DOHH2 (cell line): Measurements from ENCODE around the gene CNTNAP5.

Source experiments
- H3F3A ChIP-seq: fragments of 200-600 bp; sonication (generic), shearing (Covaris generic); 2 replicates; pipeline ENCODE4 v1.6.0; 2016; ENCODE audit warnings: antibody characterized with exemption, mild to moderate bottlenecking; ENCODE audit not compliant: control insufficient read depth, insufficient read depth
- H3K27ac ChIP-seq: fragments of 200-600 bp; sonication (generic); 2 replicates; pipeline ENCODE4 v1.5.1; 2014; ENCODE audit warnings: low read depth, mild to moderate bottlenecking, low read length, moderate library complexity
- H3K27me3 ChIP-seq: fragments of 200-600 bp; sonication (generic); 2 replicates; pipeline ENCODE4 v1.6.1; 2014; ENCODE audit warnings: mild to moderate bottlenecking, low read length, mixed read lengths; ENCODE audit not compliant: control insufficient read depth
- H3K36me3 ChIP-seq: fragments of 200-600 bp; sonication (generic); 2 replicates; pipeline ENCODE4 v1.6.1; 2014; ENCODE audit warnings: mild to moderate bottlenecking, low read length, moderate library complexity, mixed read lengths; ENCODE audit not compliant: control insufficient read depth
- H3K4me1 ChIP-seq: fragments of 200-600 bp; sonication (generic); 2 replicates; pipeline ENCODE4 v1.6.1; 2014; ENCODE audit warnings: mild to moderate bottlenecking, low read length, mixed read lengths; ENCODE audit not compliant: control insufficient read depth
- H3K4me2 ChIP-seq: fragments of 200-600 bp; sonication (generic); 2 replicates; pipeline ENCODE4 v1.6.0; 2014; ENCODE audit warnings: mild to moderate bottlenecking, low read length, moderate library complexity
- H3K4me3 ChIP-seq: fragments of 200-600 bp; sonication (generic); 2 replicates; pipeline ENCODE4 v1.5.1; 2014; ENCODE audit warnings: mild to moderate bottlenecking, low read length, mixed read lengths
- H3K79me2 ChIP-seq: fragments of 200-600 bp; sonication (generic); 2 replicates; pipeline ENCODE4 v1.6.1; 2014; ENCODE audit warnings: mild to moderate bottlenecking, low read length, mixed read lengths; ENCODE audit not compliant: control insufficient read depth
- H3K9me2 ChIP-seq: fragments of 200-600 bp; sonication (generic); replicated peaks from 2 replicates; pipeline ENCODE4 v1.6.1; 2014; ENCODE audit warnings: mild to moderate bottlenecking, low read length, mixed read lengths; ENCODE audit not compliant: control insufficient read depth
- H3K9me3 ChIP-seq: fragments of 200-600 bp; sonication (generic); 2 replicates; pipeline ENCODE4 v1.6.1; 2014; ENCODE audit warnings: antibody characterized with exemption, low read length, mixed read lengths; ENCODE audit not compliant: control insufficient read depth, insufficient read depth
- H4K20me1 ChIP-seq: fragments of 200-600 bp; sonication (generic); 2 replicates; pipeline ENCODE4 v1.6.0; 2014; ENCODE audit warnings: low read depth, mild to moderate bottlenecking, antibody characterized with exemption, low read length, moderate library complexity; ENCODE audit not compliant: control insufficient read depth, insufficient read depth
- EZH2phosphoT487 ChIP-seq: fragments of 200-600 bp; sonication (generic); IDR thresholded peaks from 2 replicates; pipeline ENCODE4 v1.6.1; 2017; ENCODE audit warnings: borderline replicate concordance, mild to moderate bottlenecking, antibody characterized with exemption, low read length, moderate library complexity, mixed read lengths
- TF ChIP-seq, protein P1 (sequence below): fragments of 200-600 bp; sonication (generic); IDR thresholded peaks from one replicate; pipeline ENCODE4 v1.5.1; 2014; ENCODE audit warnings: antibody characterized with exemption, mild to moderate bottlenecking, low read depth, low read length; ENCODE audit not compliant: poor library complexity, severe bottlenecking

Gene CNTNAP5

GRCh38 chr2:124039032-124039431 is 13.9 kb downstream of the CNTNAP5 start:
- H3K4me1 ChIP-seq = no peaks in the 10 kb centered on the region

GRCh38 chr2:124039762-124040291 is 14.7 kb downstream of the CNTNAP5 start:
- Histone ChIP-seq H3K4me1 (no peaks in the 10 kb centered on the region), H3K79me2 (no peaks in the 10 kb centered on the region), H4K20me1 (no peaks in the 10 kb centered on the region), H3K4me3 (no peak overlapping the region), H3K9me3 (no peaks in the 10 kb centered on the region), H3K4me2 (no peak overlapping the region), H3K9me2 (no peaks in the 10 kb centered on the region), H3K27ac (no peak overlapping the region), H3K27me3 (no peaks in the 10 kb centered on the region), H3K36me3 (no peaks in the 10 kb centered on the region), H3F3A (no peaks in the 10 kb centered on the region)
- TF ChIP-seq EZH2phosphoT487 = no peak
- TF ChIP-seq, protein P1, sequence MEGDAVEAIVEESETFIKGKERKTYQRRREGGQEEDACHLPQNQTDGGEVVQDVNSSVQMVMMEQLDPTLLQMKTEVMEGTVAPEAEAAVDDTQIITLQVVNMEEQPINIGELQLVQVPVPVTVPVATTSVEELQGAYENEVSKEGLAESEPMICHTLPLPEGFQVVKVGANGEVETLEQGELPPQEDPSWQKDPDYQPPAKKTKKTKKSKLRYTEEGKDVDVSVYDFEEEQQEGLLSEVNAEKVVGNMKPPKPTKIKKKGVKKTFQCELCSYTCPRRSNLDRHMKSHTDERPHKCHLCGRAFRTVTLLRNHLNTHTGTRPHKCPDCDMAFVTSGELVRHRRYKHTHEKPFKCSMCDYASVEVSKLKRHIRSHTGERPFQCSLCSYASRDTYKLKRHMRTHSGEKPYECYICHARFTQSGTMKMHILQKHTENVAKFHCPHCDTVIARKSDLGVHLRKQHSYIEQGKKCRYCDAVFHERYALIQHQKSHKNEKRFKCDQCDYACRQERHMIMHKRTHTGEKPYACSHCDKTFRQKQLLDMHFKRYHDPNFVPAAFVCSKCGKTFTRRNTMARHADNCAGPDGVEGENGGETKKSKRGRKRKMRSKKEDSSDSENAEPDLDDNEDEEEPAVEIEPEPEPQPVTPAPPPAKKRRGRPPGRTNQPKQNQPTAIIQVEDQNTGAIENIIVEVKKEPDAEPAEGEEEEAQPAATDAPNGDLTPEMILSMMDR = no peak

More at GRCh38 chr2:124039032-124039431, 13.9 kb downstream of the CNTNAP5 start:
- Histone ChIP-seq H3K4me2 (no peak overlapping the region), H3K9me3 (no peaks in the 10 kb centered on the region), H3K79me2 (no peaks in the 10 kb centered on the region), H3K27me3 (no peaks in the 10 kb centered on the region), H4K20me1 (no peaks in the 10 kb centered on the region), H3K9me2 (no peaks in the 10 kb centered on the region), H3F3A (no peaks in the 10 kb centered on the region), H3K4me3 (no peak overlapping the region), H3K36me3 (no peaks in the 10 kb centered on the region), H3K27ac (no peak overlapping the region)
- no peak for TF ChIP-seq EZH2phosphoT487
- TF ChIP-seq, protein P1 = no peak

DNA sequence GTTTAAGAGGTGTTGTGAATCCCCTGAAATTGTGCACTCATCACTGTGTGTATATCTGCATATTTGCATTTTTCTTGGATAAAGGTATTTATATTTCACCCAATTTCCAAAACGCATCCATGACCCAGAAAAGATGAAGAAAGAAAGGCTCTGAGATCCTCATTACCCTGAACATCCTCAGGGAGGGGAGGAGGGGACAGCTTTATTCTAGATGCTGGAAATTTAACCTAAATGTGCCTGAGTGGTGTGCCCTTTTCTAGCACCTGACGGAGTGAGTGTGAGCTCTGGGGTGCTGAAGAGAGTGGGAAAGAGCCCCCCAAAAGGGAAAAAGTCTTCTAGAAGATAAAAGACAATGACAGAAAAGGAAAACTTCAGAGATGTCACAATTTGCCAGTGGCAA is 20.8 kb downstream of the CNTNAP5 start:
- no peaks in the 10 kb centered on the region for H3K9me3 ChIP-seq
- no peaks in the 10 kb centered on the region for H3F3A ChIP-seq
- H3K4me2 ChIP-seq = no peak overlapping the region
- no peak for TF ChIP-seq EZH2phosphoT487
- TF ChIP-seq, protein P1 = no peak
- no peaks in the 10 kb centered on the region for H4K20me1 ChIP-seq
- H3K27me3 ChIP-seq = no peaks in the 10 kb centered on the region
- H3K27ac ChIP-seq = no peak overlapping the region
- no peak overlapping the region for H3K4me3 ChIP-seq
- H3K36me3 ChIP-seq = no peaks in the 10 kb centered on the region
- H3K4me1 ChIP-seq = no peaks in the 10 kb centered on the region
- no peaks in the 10 kb centered on the region for H3K79me2 ChIP-seq
- no peaks in the 10 kb centered on the region for H3K9me2 ChIP-seq

DNA sequence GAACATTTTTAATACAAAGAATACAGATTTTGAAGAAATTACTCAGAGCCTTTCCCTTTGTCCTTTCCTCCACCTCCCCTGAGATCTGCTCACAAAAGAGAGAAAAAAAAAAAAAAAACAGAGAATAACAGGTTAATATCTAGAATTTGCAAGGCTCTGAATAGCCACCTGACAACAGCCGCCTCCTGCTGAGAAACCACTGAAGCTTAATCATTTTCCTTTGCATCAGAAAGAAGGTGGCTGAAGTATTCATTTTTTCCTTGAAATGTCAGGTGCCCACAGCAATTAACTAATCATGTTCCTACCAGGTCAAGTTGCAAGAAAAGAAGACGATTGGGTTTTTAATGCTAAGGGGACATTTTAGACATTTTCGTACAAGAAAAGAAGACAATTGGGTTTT is 21.2 kb downstream of the CNTNAP5 start:
- Histone ChIP-seq H4K20me1 (no peaks in the 10 kb centered on the region), H3K9me3 (no peaks in the 10 kb centered on the region), H3K79me2 (no peaks in the 10 kb centered on the region), H3K27ac (no peak overlapping the region), H3K36me3 (no peaks in the 10 kb centered on the region), H3K27me3 (no peaks in the 10 kb centered on the region), H3K4me2 (no peak overlapping the region), H3K4me3 (no peak overlapping the region), H3K9me2 (no peaks in the 10 kb centered on the region), H3K4me1 (no peaks in the 10 kb centered on the region), H3F3A (no peaks in the 10 kb centered on the region)
- TF ChIP-seq, protein P1 = no peak
- TF ChIP-seq EZH2phosphoT487 = no peak
